Stimulated activated naive CD4-positive, alpha-beta T cell (primary cell): ENCODE data around the gene PRKAG2.
"Not testable (repeated sequence)": the region's sequence is repeated elsewhere in the genome, so short reads cannot be mapped to it uniquely, and the experiment has no call there.

Source experiments
- DNase-seq, 6 experiments: peaks; one replicate each; lab custom pipeline; 2025; lab: John Stamatoyannopoulos, UW

Gene PRKAG2

DNA sequence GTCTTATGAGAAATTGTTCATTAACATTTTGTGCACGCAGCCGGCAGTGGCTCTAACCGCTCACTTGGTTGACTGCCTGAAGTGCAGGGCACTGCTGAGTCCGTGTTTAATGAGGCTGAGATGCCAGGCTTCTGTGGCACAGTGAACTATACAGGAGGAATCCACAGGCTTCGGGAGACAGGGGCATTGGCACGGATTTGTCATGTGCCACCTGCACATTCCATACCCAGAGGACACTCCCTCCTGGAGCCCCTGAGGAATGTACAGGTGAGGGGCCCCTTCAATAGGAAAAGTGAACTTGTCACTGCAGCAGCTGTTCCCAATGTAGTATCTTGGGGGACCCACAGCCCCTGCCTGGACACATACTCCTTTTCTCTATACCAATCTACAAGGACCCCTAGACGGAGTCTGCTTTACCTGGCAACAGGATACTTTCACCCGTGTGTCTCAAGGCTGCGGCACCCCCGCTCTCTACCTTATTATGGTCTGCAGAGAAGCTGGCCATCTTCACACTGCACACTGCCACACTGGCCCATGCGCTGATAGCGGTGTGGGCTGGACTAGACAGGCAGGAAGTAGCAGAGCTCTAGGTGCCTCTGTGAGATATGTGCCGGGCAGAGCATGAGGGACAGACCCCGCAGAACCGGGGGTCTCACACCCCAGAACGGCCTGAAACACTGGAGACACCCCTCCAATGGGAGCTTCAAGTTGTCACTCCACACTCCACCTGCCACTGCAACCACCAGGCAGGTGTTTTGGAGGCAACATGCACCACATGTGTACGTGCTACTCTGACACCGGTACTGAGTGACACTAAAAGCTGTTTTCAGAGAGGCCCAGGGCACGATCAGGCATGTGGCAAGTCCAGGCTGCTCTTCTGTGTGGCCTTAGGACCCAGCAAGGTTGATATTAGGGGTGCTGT, 285.8 kb downstream of the PRKAG2 start:
- no peak for DNase-seq

DNA sequence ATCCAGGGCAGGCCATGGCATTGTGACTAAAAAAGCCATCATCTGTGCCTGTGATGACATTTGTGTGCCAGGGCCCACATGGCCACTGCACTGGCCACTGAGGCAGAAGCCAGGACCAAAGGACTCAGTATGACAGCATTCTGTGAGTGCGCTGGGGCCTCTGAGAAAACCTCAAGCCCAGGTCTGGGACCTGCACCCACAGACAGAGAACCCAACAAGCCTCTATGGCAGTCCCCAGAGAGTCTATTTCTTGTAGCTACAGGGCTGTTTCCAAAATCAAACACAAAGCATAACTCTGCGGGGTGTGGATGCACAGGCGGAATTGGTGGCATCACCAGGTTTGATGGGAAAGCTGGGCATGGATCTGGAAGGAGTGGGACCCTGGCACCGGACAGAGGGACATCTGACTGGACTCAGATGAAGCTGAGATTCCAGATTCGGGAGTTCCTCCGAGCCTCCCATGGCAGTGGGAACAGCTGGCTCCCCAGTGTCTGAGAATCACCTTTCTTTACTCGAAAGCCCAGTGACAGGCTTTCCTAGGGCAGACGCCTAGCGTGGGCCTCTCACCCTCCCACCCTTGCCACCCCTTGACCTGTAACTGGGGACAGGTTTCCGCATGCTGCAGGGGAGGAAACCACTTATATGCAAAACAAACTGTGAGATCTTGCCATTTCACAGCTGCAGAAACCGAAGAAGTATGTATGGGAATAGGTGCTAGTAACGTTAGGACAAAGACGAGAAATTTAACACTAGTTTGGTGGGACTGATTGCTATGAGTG, 286.7 kb downstream of the PRKAG2 start:
- DNase-seq, result no peak

- no peak for DNase-seq
These were observed 287.9 kb downstream of the PRKAG2 start for GRCh38 chr7:151588982-151589381.

DNA sequence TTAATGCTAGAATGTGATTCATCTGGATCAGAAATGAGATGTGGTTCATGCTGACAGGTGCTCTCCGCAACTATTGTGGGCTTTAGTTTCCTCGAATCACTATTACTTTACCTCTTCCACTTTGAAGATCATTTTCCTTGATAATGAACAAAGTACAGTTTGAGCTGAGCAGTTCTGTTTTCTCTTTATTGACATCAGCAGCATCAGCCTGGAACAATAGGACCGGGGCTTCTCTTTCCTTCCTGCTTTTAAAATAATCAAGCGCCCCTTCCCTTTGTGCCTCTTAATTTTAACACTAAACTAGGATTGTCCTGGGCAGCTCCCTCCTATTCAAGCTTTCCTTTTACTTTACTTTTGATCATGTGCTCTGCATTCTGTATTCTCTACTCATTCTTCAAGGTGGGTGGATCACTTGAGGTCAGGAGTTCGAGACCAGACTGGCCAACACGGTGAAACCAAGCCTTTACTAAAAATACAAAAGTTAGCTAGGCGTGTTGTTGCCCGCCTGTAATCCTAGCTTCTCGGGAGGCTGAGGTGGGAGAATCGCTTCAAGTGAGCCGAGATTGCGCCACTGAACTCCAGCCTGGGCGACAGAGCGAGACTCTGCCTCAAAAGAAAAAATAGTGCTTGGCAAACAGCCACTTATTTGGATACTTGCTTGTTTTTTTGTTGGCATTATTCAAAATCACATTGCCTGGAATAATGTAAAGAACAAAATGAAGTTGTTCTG, 290.2 kb downstream of the PRKAG2 start:
- DNase-seq, result no peak

DNA sequence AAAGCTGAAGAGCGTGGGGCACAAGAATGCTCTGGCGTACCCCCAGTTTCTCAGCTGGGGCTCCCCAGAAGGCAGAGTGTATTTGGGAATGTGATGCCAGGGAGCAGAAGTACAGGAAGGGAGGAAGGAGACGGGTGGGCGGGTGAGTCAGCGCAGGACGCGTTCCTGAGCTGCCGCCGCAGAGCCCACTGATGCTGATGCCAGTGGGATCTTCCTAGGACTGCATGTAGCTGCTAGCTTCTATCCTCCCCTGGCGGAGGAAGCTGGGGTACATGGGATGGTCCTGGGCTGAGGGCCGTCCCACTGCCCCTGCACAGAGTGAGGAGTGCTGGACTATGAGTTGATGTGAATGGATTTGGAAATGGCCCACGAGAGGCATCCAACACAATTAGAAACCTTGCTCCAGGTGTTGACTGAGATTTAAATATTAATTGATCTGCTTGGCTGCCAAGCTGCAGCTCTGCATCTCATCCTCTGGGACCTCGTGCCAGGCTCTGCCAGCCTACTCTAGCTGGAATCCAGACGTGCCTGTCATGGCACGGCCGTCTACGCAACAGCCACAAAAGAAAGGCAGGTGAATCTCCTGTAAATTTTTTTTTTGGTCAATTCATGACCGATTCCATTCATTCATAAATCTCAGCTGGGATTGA, 291.0 kb downstream of the PRKAG2 start:
- no peak for DNase-seq

DNA sequence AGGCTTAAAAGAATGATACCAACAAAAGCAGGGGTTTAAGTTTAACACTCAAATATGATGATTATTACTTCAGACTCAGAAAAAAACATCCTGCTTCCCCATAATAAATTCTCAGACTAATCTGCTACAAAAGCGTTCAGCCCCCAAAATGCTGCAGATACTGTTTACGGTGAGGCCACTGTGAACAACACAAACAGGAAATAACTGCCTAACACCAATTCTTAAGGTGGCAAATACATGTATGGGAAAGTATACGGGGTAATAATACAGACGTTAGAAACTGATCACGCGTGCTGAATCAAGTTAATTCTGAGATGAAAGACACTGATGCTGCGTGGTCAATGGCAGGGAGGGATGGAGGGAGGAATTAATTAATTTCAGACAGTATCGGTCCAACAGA, 295.2 kb downstream of the PRKAG2 start:
- no peak for DNase-seq

DNA sequence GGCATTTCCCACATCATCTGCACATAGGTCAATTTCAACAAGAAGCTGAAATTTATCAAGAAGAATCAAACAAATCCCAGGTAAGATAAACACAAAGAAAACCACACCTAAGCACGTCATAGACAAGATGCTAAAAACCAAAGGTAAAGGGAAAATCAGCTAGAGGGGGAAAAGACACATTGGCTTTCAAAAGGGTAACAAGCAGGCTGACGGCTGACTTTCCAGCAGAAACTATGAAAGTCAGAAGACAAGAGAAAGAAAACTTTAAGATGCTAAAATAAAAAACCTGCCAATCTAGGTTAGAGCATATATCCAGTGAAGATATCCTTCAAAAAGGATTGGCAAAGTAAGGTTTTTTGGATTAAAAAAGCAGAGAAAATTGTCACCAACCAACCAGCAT, 297.3 kb downstream of the PRKAG2 start:
- DNase-seq, result no peak

GRCh38 chr7:151575410-151575809, 301.5 kb downstream of the PRKAG2 start:
- no peak for DNase-seq

GRCh38 chr7:151573046-151573445, 303.9 kb downstream of the PRKAG2 start:
- not testable (repeated sequence) for DNase-seq

GRCh38 chr7:151572136-151572535, 304.8 kb downstream of the PRKAG2 start:
- no peak for DNase-seq

DNA sequence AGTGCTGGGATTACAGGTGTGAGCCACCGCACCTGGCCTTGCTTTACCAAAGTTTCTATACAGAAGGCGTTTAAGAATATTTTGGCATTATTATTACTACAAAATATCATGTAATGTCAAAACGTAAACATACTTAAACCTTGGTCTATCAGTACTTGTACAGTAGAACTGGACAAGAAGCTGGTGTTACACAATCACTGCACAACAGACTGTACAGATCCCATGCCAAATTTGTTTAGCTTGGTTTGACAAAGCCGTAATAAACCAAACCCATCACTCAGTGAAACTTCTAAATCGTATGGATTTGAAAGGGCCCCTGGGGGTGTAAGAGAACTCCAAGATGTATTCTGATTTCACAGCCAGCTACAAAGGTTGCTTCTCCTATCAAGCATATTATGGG, 305.4 kb downstream of the PRKAG2 start:
- no peak for DNase-seq

GRCh38 chr7:151570366-151570915, 306.5 kb downstream of the PRKAG2 start:
- DNase-seq, result peak in 1 of 6 experiments; percentile 4

- DNase-seq, result no peak
These were observed 307.7 kb downstream of the PRKAG2 start for GRCh38 chr7:151568956-151569940.

DNA sequence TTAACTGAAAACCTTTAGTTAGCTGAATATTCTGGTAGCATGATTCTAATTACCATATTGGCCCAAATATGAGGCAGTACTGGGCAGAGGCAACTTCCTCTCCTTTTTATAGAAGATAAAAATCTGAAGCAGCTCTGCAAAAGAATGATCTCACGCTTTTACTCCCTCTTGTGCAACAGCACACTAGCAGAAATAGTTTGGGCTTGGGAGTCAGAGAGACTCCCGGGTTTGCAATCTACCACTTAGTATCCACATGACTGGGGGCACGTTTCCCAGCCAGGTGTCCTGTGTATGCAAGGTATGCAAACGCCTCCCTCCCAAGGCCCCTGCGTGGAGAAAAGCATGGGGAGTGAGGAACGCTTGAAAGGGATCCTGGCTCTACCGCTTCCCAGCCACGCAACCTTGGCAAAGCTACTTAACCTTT, 310.0 kb downstream of the PRKAG2 start:
- no peak for DNase-seq

DNA sequence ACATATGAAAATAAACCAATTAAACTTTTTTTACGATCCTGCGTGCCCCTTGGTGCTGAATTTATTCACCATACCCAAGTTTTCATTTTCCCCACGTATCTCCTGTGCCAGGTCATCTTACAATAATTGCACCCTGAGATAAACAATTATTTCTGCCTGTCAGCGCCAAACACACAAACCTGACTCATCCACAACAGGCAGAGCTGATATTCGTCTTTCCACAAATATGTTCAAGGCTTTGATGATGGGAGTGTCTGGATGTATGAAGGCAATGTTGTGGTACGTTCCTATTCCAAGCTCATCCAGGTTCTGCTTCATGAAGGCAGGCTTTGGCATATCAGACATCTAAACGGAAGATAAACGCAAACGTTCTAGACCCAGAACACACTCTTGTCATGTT, 311.4 kb downstream of the PRKAG2 start:
- no peak for DNase-seq

- DNase-seq, result no peak
These were observed 316.7 kb downstream of the PRKAG2 start for GRCh38 chr7:151560243-151560642.

DNA sequence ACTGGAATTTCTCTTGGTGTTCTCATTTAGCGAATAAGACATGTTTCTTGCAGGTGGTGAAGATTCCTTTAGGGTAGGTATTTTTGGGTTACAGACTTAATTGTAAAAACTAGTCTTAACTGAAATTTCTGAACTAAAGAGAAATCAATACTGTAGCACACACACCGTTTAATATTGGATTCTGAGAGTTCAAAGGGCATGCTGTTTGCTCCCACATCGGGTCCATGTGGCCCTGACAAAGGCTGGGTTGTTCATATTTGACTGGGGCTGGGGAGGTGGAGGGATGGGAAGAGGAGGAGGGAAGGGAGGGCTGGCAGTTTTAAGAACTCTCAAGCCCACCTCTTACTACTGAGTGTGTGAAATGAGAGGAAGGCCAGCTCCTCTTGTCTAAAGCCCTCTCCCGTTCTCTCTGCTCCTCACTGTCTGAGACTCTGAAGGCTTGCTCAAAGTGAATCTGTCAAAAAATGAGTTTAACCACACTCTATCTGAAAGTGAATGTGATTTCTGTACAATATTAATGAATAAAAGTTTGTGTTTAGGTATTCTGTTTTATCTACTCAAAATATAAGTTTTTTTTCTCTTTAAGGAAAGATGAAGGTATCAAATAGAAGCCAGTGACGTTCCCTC, 317.2 kb downstream of the PRKAG2 start:
- DNase-seq, result no peak

DNA sequence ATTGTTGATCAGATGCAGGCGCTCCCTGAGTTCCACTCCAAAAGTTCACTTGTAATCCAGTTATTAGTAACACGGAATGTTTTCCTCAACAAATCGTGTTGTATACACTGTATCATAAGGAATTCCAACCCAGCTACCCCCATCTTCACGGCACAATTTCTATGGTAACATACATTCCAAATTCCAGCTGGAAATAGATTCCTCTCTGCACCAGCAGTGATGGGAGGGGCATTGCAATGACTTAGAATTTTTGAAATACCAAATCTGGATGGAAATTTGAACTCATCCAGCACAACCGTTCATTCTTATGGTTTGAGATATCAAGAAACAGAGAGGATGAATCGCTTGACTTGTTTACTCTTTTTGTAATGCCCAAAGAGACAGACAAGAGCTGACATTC, 318.3 kb downstream of the PRKAG2 start:
- no peak for DNase-seq

DNA sequence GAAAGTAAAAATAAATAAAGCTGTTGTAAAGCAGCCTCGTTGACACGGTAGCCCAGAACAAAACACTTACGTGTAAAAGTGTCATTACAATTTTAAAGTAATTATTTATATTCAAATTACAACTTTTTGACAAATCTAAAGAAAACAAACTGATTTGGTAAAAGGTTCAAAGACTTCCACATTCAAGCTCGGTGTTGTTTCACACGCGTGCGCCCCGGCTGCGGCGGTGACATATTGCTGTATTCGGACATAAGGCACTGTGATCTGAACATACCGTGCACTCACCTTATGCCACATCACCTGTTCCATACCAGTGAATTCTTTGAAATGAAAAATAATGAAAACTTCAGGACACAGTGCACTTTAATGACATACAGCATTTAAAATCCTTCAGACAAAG, 320.3 kb downstream of the PRKAG2 start:
- no peak for DNase-seq

DNA sequence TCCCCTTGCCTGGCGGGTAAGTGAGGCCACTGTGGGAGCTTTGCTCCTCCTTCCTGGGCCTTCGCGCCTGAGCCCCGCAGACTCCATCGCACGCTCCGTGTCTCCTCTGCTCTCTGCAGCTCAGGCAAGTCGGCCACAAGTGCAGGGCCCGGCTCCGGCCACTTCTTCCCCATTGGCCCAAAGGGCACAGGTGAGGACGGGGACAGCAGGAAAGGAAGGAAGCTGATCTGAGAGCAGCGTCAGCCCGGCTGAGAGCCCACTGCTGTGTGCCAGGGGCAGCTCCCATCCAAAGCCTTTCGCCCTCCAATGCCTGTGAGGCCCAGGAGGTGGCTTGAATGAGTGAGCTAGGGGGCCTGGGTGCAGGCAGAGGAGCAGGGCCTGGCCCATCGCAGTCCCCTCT, 323.6 kb downstream of the PRKAG2 start:
- no peak for DNase-seq
